ENCODE measurements around the gene DGKK. TPM values are rescaled to one million over a fixed set of nuclear protein-coding genes. Genes with fewer than 3 reads are reported as not detected.

The DGKK gene
- total and polyA plus RNA-seq, 12 donors = 0.02 TPM; not detected in 11

- Histone ChIP-seq H3K27me3 (peaks cover 0 to 37% (median 0%) of the 10 kb centered on the region in 7 donors), H3K4me1 (no peaks in the 10 kb centered on the region), H3K9me3 (no peaks in the 10 kb centered on the region), H3K36me3 (no peaks in the 10 kb centered on the region), H3K27ac (no peak overlapping the region), H3K4me3 (no peak overlapping the region)
- DNase-seq (no peak), ATAC-seq (no peak)
- WGBS, 2 donors = 79 to 93% methylated on average over 2 of the region's 2 CpGs
- TF ChIP-seq, protein P1, sequence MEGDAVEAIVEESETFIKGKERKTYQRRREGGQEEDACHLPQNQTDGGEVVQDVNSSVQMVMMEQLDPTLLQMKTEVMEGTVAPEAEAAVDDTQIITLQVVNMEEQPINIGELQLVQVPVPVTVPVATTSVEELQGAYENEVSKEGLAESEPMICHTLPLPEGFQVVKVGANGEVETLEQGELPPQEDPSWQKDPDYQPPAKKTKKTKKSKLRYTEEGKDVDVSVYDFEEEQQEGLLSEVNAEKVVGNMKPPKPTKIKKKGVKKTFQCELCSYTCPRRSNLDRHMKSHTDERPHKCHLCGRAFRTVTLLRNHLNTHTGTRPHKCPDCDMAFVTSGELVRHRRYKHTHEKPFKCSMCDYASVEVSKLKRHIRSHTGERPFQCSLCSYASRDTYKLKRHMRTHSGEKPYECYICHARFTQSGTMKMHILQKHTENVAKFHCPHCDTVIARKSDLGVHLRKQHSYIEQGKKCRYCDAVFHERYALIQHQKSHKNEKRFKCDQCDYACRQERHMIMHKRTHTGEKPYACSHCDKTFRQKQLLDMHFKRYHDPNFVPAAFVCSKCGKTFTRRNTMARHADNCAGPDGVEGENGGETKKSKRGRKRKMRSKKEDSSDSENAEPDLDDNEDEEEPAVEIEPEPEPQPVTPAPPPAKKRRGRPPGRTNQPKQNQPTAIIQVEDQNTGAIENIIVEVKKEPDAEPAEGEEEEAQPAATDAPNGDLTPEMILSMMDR (IDR thresholded peaks at IDR 0.05) = no peak
- intact Hi-C loops (cut with DNase I) = no loop called here
Measured at GRCh38 chrX:50386520-50386919, 84.1 kb downstream of the DGKK start.

DNA sequence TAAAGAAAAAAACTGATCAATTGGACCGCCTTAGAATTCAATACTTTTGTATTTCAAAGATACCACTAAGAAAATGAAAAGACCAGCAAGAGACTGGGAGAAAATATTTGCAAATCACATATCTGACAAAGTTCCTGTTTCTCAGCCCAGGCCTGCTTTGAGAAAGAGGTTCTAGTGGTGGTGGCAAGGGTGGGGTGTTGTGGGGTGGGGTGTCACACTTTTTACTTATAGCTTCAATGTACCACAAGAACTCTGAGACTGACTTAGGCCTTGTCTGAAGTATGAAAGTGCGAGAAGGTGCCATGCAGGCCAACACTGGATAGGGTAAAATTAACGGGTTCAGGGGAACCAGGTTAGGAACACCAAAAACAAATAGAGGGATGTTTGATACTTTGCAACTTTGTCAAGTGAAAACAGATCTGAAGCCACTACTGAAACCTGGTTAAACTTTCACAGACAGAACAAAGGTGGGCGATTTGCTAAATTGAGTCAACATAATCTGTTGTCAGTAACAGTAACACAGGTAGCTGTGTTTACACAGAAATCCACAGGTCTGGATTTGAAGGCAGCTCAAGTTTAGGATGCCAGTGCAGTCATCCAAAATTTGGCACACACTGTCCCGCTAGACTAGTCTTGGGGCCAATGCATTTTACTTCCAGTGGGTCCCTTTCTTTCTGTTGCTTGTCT is 88.8 kb downstream of the DGKK start:
- peaks cover 0 to 6% (median 0%) of the 10 kb centered on the region in 7 donors for H3K27me3 ChIP-seq
- no peaks in the 10 kb centered on the region for H3K9me3 ChIP-seq
- H3K36me3 ChIP-seq = no peaks in the 10 kb centered on the region
- H3K27ac ChIP-seq = no peak overlapping the region
- intact Hi-C loops (cut with DNase I) = no loop called here
- no peaks in the 10 kb centered on the region for H3K4me1 ChIP-seq
- H3K4me3 ChIP-seq = no peak overlapping the region
- DNase-seq = no peak
- TF ChIP-seq, protein P1 (IDR thresholded peaks at IDR 0.05) = no peak
- ATAC-seq = no peak
- 92 to 94% methylated on average over 5 of the region's 5 CpGs for WGBS, 2 donors

GRCh38 chrX:50375481-50376267 is 95.0 kb downstream of the DGKK start:
- Histone ChIP-seq H3K27me3 (peaks cover 0 to 19% (median 0%) of the 10 kb centered on the region in 7 donors), H3K36me3 (no peaks in the 10 kb centered on the region), H3K9me3 (no peaks in the 10 kb centered on the region), H3K4me1 (no peaks in the 10 kb centered on the region), H3K27ac (no peak overlapping the region), H3K4me3 (no peak overlapping the region)
- TF ChIP-seq, protein P1 (IDR thresholded peaks at IDR 0.05) = no peak
- 82% methylated on average over 9 of the region's 9 CpGs for WGBS, 2 donors
- ATAC-seq = no peak
- intact Hi-C loops (cut with DNase I) = no loop called here
- DNase-seq = no peak

DNA sequence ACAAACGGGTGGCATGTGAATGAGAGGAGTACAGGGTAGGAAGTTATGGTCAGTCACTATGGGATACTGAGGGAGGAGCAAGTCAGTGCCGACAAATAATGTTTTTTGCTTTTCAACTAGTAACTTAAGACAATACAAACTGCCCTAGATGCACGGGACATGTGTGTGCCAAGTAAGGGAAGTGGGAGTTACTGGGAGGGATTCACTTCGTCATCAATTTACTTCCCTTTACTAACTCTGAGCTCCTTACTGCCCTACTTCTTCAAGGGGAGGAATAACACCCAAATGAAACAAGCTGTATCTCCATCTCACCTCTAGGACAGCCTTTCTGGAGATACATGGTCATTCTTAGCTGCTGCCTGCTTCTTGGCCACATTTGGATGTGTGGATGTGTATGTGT is 97.7 kb downstream of the DGKK start:
- Histone ChIP-seq H3K27me3 (peaks cover 0 to 22% (median 0%) of the 10 kb centered on the region in 7 donors), H3K36me3 (no peaks in the 10 kb centered on the region), H3K27ac (no peak overlapping the region), H3K4me3 (no peak overlapping the region), H3K4me1 (no peaks in the 10 kb centered on the region), H3K9me3 (no peaks in the 10 kb centered on the region)
- ATAC-seq (no peak), DNase-seq (no peak)
- intact Hi-C loops (cut with DNase I) = no loop called here
- TF ChIP-seq, protein P1 (IDR thresholded peaks at IDR 0.05) = no peak
- 52 to 58% methylated on average over 4 of the region's 4 CpGs for WGBS, 2 donors
